K562 (cell line): ENCODE data around the gene NCOA1. TPM values are rescaled to one million over a fixed set of nuclear protein-coding genes. Genes with fewer than 3 reads are reported as not detected.

Experiments used
- ATAC-seq: fragments of 200-7000 bp; cut with Tn5 transposase; 3 replicates; pipeline ENCODE4 v1.9.1; 2020; ENCODE audit warnings: moderate library complexity
- BruUV-seq: library from RNA; stranded (reverse); fragments of 400-500 nt; replicated peaks from 2 replicates; lab custom pipeline; 2021; lab: Mats Ljungman, UMichigan
- CTCF ChIA-PET: fragments of 300-600 bp; formaldehyde crosslinking; extraction: SDS; loops from one replicate; lab custom pipeline; 2021; ENCODE audit warnings: low intra/inter-chr PET ratio; lab: Yijun Ruan, JAX
- POLR2A ChIA-PET: fragments of 300-600, 350-650 bp; sonication (Branson Sonifier 250); formaldehyde crosslinking; extraction: SDS; loops from one replicate; lab custom pipeline; 2021; ENCODE audit warnings: antibody characterized with exemption, inconsistent platforms; lab: Yijun Ruan, JAX
- DNase-seq, 4 experiments: peaks; one replicate each; pipeline versions ENCODE4 v3.0.0 to v3.0.0-alpha.2; 2011 to 2018; ENCODE audit warnings: low spot score in 3 of 4, mixed read lengths in 3 of 4; ENCODE audit errors: extremely low read depth in 1 of 4
- FAIRE-seq: peaks from 2 replicates; lab custom pipeline; 2011; peaks lifted over from hg19 to GRCh38; lab: Jason Lieb, UNC
- H2AFZ ChIP-seq: 2 replicates; pipeline ENCODE4 v1.6.0; 2011; ENCODE audit warnings: low read depth, low read length, control low read depth, inconsistent platforms
- H3K27ac ChIP-seq: fragments of 200-600 bp; 3 replicates; pipeline ENCODE4 v1.8.0; 2011; ENCODE audit warnings: low read depth, mild to moderate bottlenecking, control low read depth, inconsistent platforms, low read length, moderate library complexity, mixed read lengths; ENCODE audit errors: extremely low read depth
- H3K27me3 ChIP-seq, 2 experiments: fragments of 300-600 bp in 1 of 2; 2 replicates in 1 of 2; 3 replicates in 1 of 2; pipeline versions ENCODE4 v1.6.0 to v1.8.0; 2011; ENCODE audit warnings: inconsistent platforms in 2 of 2, low read length in 2 of 2, mild to moderate bottlenecking in 1 of 2, mixed read lengths in 1 of 2, moderate library complexity in 1 of 2; ENCODE audit not compliant: control insufficient read depth in 2 of 2, insufficient read depth in 2 of 2
- H3K36me3 ChIP-seq: fragments of 300-600 bp; 3 replicates; pipeline ENCODE4 v1.8.0; 2011; ENCODE audit warnings: mild to moderate bottlenecking, low read length, inconsistent platforms; ENCODE audit not compliant: control insufficient read depth, insufficient read depth
- H3K4me1 ChIP-seq, 2 experiments: fragments of 200-600 bp in 1 of 2; replicated peaks in 1 of 2; 2 replicates in 1 of 2; 3 replicates in 1 of 2; pipeline versions ENCODE4 v1.5.1 to v1.8.0; 2011; ENCODE audit warnings: inconsistent platforms in 2 of 2, low read length in 2 of 2, mild to moderate bottlenecking in 1 of 2, mixed read lengths in 1 of 2, moderate library complexity in 1 of 2; ENCODE audit not compliant: control insufficient read depth in 2 of 2, insufficient read depth in 2 of 2
- H3K4me2 ChIP-seq: 2 replicates; pipeline ENCODE4 v1.6.1; 2011; ENCODE audit warnings: low read length, control low read depth, inconsistent platforms, mixed read lengths; ENCODE audit not compliant: insufficient read depth
- H3K4me3 ChIP-seq: fragments of 200-600 bp; sonication (generic), shearing (Covaris generic); 2 replicates; pipeline ENCODE4 v1.5.1; 2016; ENCODE audit warnings: control low read depth, inconsistent platforms
- H3K79me2 ChIP-seq: fragments of 200-600 bp; 3 replicates; pipeline ENCODE4 v1.8.0; 2011; ENCODE audit warnings: low read length, inconsistent platforms; ENCODE audit not compliant: control insufficient read depth, insufficient read depth
- H3K9ac ChIP-seq, 2 experiments: 2 replicates each; pipeline versions ENCODE4 v1.6.0 to v1.6.1; 2011; ENCODE audit warnings: low read depth in 2 of 2, low read length in 2 of 2, control low read depth in 1 of 2, inconsistent platforms in 1 of 2, mild to moderate bottlenecking in 1 of 2, mixed read lengths in 1 of 2; ENCODE audit not compliant: insufficient read depth in 1 of 2
- H3K9me1 ChIP-seq: one replicate; pipeline ENCODE4 v1.6.0; 2011; ENCODE audit warnings: inconsistent platforms, mild to moderate bottlenecking, low read length, moderate library complexity; ENCODE audit not compliant: control insufficient read depth, insufficient read depth
- H3K9me3 ChIP-seq: replicated peaks from 2 replicates; pipeline ENCODE4 v1.5.1; 2011; ENCODE audit warnings: low read depth, low read length, inconsistent platforms; ENCODE audit not compliant: control insufficient read depth, insufficient read depth
- H4K20me1 ChIP-seq: replicated peaks from 2 replicates; pipeline ENCODE4 v1.6.1; 2011; ENCODE audit warnings: low read length, inconsistent platforms, mixed read lengths; ENCODE audit not compliant: control insufficient read depth, insufficient read depth
- CEBPB ChIP-seq: fragments of 450-650 bp; IDR thresholded peaks from 2 replicates; pipeline ENCODE4 v1.6.1; 2016; ENCODE audit warnings: missing genetic modification characterization, missing compliant biosample characterization
- CEBPG ChIP-seq, 3 experiments: fragments of 200-800 bp in 1 of 3; sonication (Bioruptor generic) in 1 of 3; sonication (generic) in 1 of 3; formaldehyde crosslinking in 1 of 3; IDR thresholded peaks in 2 of 3; conservative IDR thresholded peaks in 1 of 3; 2 replicates each; pipeline versions ENCODE4 v1.6.1 to v1.8.0; 2016 to 2022; ENCODE audit warnings: missing compliant biosample characterization in 2 of 3, missing genetic modification characterization in 2 of 3, mild to moderate bottlenecking in 1 of 3, missing genetic modification reagents in 1 of 3
- CREB1 ChIP-seq, 2 experiments: sonication (generic) in 1 of 2; formaldehyde crosslinking in 1 of 2; IDR thresholded peaks; 2 replicates each; pipeline versions ENCODE4 v1.6.1 to v1.8.0; 2012 to 2022; ENCODE audit warnings: inconsistent platforms in 1 of 2, mild to moderate bottlenecking in 1 of 2, missing genetic modification reagents in 1 of 2, moderate library complexity in 1 of 2
- ERF ChIP-seq: fragments of 450-650 bp; formaldehyde crosslinking; IDR thresholded peaks from 2 replicates; pipeline ENCODE4 v1.4.0; 2020; ENCODE audit warnings: mild to moderate bottlenecking, mixed read lengths
- GTF2E2 ChIP-seq: fragments of 200-800 bp; sonication (Bioruptor generic); IDR thresholded peaks from 2 replicates; pipeline ENCODE4 v1.6.1; 2016; ENCODE audit warnings: missing genetic modification characterization, missing compliant biosample characterization
- GTF2F1 ChIP-seq: IDR thresholded peaks from 2 replicates; pipeline ENCODE4 v1.6.1; 2011; ENCODE audit warnings: low read depth, low read length, improper control_type of control experiment
- KLF10 ChIP-seq: fragments of 250-450 bp; sonication (Bioruptor Pico); IDR thresholded peaks from 2 replicates; pipeline ENCODE4 v1.6.1; 2021; ENCODE audit warnings: matching md5 sums
- MCM7 ChIP-seq, 2 experiments: fragments of 450-650 bp; IDR thresholded peaks; 2 replicates each; pipeline ENCODE4 v1.6.1; 2016 to 2018
- NCOA6 ChIP-seq: fragments of 450-650 bp; IDR thresholded peaks from 2 replicates; pipeline ENCODE4 v1.6.1; 2017; ENCODE audit warnings: mild to moderate bottlenecking
- NFATC3 ChIP-seq: fragments of 450-650 bp; IDR thresholded peaks from 2 replicates; pipeline ENCODE4 v1.6.1; 2017; ENCODE audit warnings: mild to moderate bottlenecking
- NR2C2 ChIP-seq, 2 experiments: fragments of 200-800 bp in 1 of 2; sonication (Bioruptor generic) in 1 of 2; sonication (generic) in 1 of 2; formaldehyde crosslinking in 1 of 2; IDR thresholded peaks; 2 replicates each; pipeline versions ENCODE4 v1.6.1 to v1.8.0; 2016 to 2022; ENCODE audit warnings: mild to moderate bottlenecking in 1 of 2, missing compliant biosample characterization in 1 of 2, missing genetic modification characterization in 1 of 2, missing genetic modification reagents in 1 of 2
- POLR3G ChIP-seq: IDR thresholded peaks from 2 replicates; pipeline ENCODE4 v1.6.1; 2011; ENCODE audit not compliant: insufficient read length, insufficient replicate concordance; ENCODE audit errors: extremely low read depth
- TRIM28 ChIP-seq: fragments of 450-650 bp; IDR thresholded peaks from 2 replicates; pipeline ENCODE4 v1.6.1; 2017
- ZBTB1 ChIP-seq: sonication (generic); formaldehyde crosslinking; IDR thresholded peaks from 2 replicates; pipeline ENCODE4 v1.8.1; 2023; ENCODE audit warnings: missing genetic modification reagents, low read depth, mild to moderate bottlenecking, borderline replicate concordance
- ZNF197 ChIP-seq: fragments of 200-800 bp; sonication (Bioruptor generic); IDR thresholded peaks from 2 replicates; pipeline ENCODE4 v1.6.1; 2016; ENCODE audit warnings: low read depth, missing genetic modification characterization, missing compliant biosample characterization
- ZNF316 ChIP-seq: fragments of 450-650 bp; IDR thresholded peaks from 2 replicates; pipeline ENCODE4 v1.6.1; 2016
- WGBS: fragments of 100-300 bp; shearing (Covaris generic); methylation state at CpG from one replicate; pipeline ENCODE4 v1.1.6; 2016; ENCODE audit warnings: low coverage, mixed read lengths; ENCODE audit not compliant: insufficient coverage; ENCODE audit errors: missing lambda C conversion rate; 5-methylcytosine and 5-hydroxymethylcytosine counted together
- in situ Hi-C: fragments of 300-500 bp; cut with MboI; formaldehyde crosslinking; loops from 4 replicates; pipeline ENCODE4 v1.15.0; 2018; ENCODE audit warnings: inconsistent platforms, mixed read lengths
- intact Hi-C: fragments of 100-400 bp; cut with micrococcal nuclease; formaldehyde crosslinking; loops from 2 replicates; pipeline ENCODE4 v1.14.2; 2022
- polyA plus RNA-seq, 8 experiments: library from polyadenylated mRNA; depleted of rRNA in 4 of 8; stranded (reverse) in 5 of 8; unstranded in 3 of 8; fragments of >200 nt; fragmentation: Nextera tagmentation in 2 of 8; fragmentation: Illumina TruSeq in 1 of 8; extraction: Ambion mirVana in 2 of 8; extraction: Trizol in 1 of 8; gene quantifications; 2 replicates each; pipeline versions ENCODE4 v1.2.1 to v1.2.3, GENCODE V29; 2011 to 2014; ENCODE audit warnings: inconsistent platforms in 1 of 8, missing spikeins in 1 of 8
- total RNA-seq, 7 experiments: library from RNA; depleted of rRNA in 6 of 7; stranded (reverse); fragments of >200 nt in 6 of 7; fragmentation: Illumina TruSeq in 2 of 7; extraction: Trizol in 2 of 7; gene quantifications; 2 replicates each; pipeline versions ENCODE4 v1.2.1 to v1.2.3, GENCODE V29; 2011 to 2021; ENCODE audit warnings: low replicate concordance in 1 of 7
- TF ChIP-seq, protein P1 (sequence below): fragments of 250-450 bp; sonication (Bioruptor Pico); IDR thresholded peaks from 2 replicates; pipeline ENCODE4 v1.8.0; 2022; ENCODE audit warnings: inconsistent platforms, mild to moderate bottlenecking, moderate library complexity, borderline replicate concordance

The NCOA1 gene
- total and polyA plus RNA-seq, 9 of the 15 experiments (the other 6 are each of a cell fraction or from before 2014, with no cell fraction given): 4.9 to 25.7 (median 17.0) TPM

DNA sequence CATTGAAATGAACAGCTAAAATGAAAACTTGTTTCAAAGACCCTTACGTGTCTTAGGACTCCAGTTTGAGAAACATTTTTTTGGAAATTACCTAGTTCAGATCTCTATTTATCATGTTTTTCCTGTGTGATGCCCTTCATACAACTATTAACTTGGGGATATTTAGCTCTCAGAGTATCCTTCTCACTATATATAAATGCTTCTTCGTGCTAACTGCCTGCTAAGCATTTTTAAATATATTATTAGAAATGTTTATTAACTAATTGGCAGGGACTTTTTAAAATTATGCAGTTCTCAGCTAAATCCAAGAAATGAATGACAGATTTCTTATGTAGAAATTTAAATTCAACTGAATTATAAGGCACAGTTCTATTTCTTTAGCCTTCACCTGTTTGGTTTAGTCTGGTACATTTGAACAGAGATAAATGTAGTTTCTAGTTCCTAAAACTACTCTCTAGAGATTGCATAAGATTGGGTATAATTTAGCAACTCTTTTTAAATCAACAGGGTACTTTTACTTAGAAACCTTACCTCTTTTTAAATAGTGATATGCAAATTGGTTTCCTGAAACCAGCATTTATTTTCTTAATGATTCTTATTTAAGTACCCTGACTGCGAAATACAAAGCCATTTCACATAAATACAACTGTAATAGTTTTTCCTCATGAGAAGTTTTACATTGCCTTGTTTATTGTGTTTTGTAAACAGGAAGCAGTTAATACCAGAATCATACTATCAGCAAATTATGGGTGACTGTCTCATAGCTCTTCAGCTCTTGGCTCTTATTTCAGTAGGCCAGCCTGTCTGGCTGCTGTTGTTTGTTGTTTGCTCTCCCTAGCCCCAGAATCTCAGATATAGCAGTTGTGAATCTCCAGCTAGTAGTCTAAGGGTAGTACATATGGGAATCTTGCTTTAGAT, 161.5 kb downstream of the NCOA1 start:
- Histone ChIP-seq H3K36me3 (no peaks in the 10 kb centered on the region; the same call in 2 of the 3 replicates), H4K20me1 (no peaks in the 10 kb centered on the region), H3K9me1 (no peaks in the 10 kb centered on the region), H2AFZ (no peak overlapping the region), H3K4me1 (0 out of 5 replicates have a peak, but pooled peaks cover 0 to 5% of the 10 kb centered on the region in 2 experiments), H3K4me3 (no peak overlapping the region), H3K9ac (no peak overlapping the region), H3K4me2 (no peak overlapping the region), H3K79me2 (no peaks in the 10 kb centered on the region), H3K9me3 (no peaks in the 10 kb centered on the region), H3K27ac (peak overlapping the region; percentile 6; the same call in 1 of the 3 replicates), H3K27me3 (no peaks in the 10 kb centered on the region)
- POLR2A ChIA-PET: no interaction called here
- peak; percentile 55; the same call in 2 of the 3 replicates for ATAC-seq
- TF ChIP-seq ZNF316 (peak; percentile 26), GTF2F1 (no peak), MCM7 (IDR thresholded peaks at IDR 0.05) (no peak), NCOA6 (no peak), CREB1 (IDR thresholded peaks at IDR 0.05) (no peak), CREB1 (CRISPR knock-in tag; IDR thresholded peaks at IDR 0.05) (no peak), ZBTB1 (CRISPR knock-in tag) (no peak), POLR3G (no peak), CEBPB (tag) (peak; percentile 72), TRIM28 (no peak), ERF (CRISPR knock-in tag) (no peak), ZNF197 (CRISPR knock-in tag) (no peak), KLF10 (no peak), NFATC3 (no peak), NR2C2 (CRISPR knock-in tag; IDR thresholded peaks at IDR 0.05) (no peak), NR2C2 (tag; IDR thresholded peaks at IDR 0.05) (no peak), GTF2E2 (tag) (no peak), CEBPG (CRISPR knock-in tag; IDR thresholded peaks at IDR 0.05) (no peak), CEBPG (tag; conservative IDR thresholded peaks at IDR 0.05 in 1 of 2, IDR thresholded peaks at IDR 0.05 in 1 of 2) (peak; percentile 67 to 81; a peak in 2 of 4 replicates)
- TF ChIP-seq, protein P1, sequence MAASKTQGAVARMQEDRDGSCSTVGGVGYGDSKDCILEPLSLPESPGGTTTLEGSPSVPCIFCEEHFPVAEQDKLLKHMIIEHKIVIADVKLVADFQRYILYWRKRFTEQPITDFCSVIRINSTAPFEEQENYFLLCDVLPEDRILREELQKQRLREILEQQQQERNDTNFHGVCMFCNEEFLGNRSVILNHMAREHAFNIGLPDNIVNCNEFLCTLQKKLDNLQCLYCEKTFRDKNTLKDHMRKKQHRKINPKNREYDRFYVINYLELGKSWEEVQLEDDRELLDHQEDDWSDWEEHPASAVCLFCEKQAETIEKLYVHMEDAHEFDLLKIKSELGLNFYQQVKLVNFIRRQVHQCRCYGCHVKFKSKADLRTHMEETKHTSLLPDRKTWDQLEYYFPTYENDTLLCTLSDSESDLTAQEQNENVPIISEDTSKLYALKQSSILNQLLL: no peak
- CTCF ChIA-PET: interaction anchor here (0.7 kb wide), 1 partner anchor 48 kb away, joined by 4 read pairs; no protein-coding TSS in a partner anchor
- WGBS: 79% methylated on average over 3 of the region's 3 CpGs
- intact Hi-C loops (no loop called here), in situ Hi-C loops (no loop called here)
- BruUV-seq: no TSS peak
- no peak for DNase-seq
- no peak for FAIRE-seq
